Testis (tissue), 3 donors: ENCODE results near the gene GGPS1. TPM values are rescaled to one million over a fixed set of nuclear protein-coding genes. Genes with fewer than 3 reads are reported as not detected.

Experiments used
- DNase-seq: peaks from one replicate; pipeline ENCODE4 v3.0.0-alpha.2; 2019
- H3K27ac ChIP-seq, 2 donors: fragments of 200-600 bp; sonication (generic); one replicate each; pipeline ENCODE4 v1.5.1; 2019
- H3K27me3 ChIP-seq: fragments of 200-600 bp; sonication (generic); one replicate; pipeline ENCODE4 v1.5.1; 2019
- H3K36me3 ChIP-seq: fragments of 200-600 bp; sonication (generic); one replicate; pipeline ENCODE4 v1.5.1; 2017; ENCODE audit warnings: low read depth; ENCODE audit errors: missing control alignments
- H3K4me1 ChIP-seq: fragments of 200-600 bp; sonication (generic); one replicate; pipeline ENCODE4 v1.5.1; 2019
- H3K4me3 ChIP-seq, 2 donors: fragments of 200-600 bp; sonication (generic); one replicate each; pipeline ENCODE4 v1.5.1; 2017 to 2019
- H3K9me3 ChIP-seq: fragments of 200-600 bp; sonication (generic); one replicate; pipeline ENCODE4 v1.5.1; 2017
- POLR2A ChIP-seq: fragments of 450-650 bp; IDR thresholded peaks from one replicate; pipeline ENCODE4 v1.6.1; 2017; ENCODE audit warnings: antibody characterized with exemption, mild to moderate bottlenecking, moderate library complexity
- WGBS, 2 donors: methylation state at CpG; one replicate each; pipeline ENCODE4 v1.1.5; 2018; 5-methylcytosine and 5-hydroxymethylcytosine counted together
- intact Hi-C: fragments of 100-400 bp; cut with DNase I; formaldehyde crosslinking; loops from one replicate; pipeline ENCODE4 v1.15.1; 2023; ENCODE audit warnings: low total_unique reads
- polyA plus RNA-seq: library from polyadenylated mRNA; stranded (reverse); fragments of 350-450 nt; fragmentation: Illumina TruSeq; extraction: RNeasy Lipid Tissue Mini Kit (QIAGEN cat#74804); gene quantifications from one replicate; pipeline ENCODE4 v1.2.3, GENCODE V29; 2014; ENCODE audit warnings: low read depth, low replicate concordance; ENCODE audit not compliant: insufficient read depth
- total RNA-seq, 2 donors: library from RNA; depleted of rRNA; stranded (reverse); fragments of >200 nt; gene quantifications; one replicate each; pipeline ENCODE4 v1.2.3, GENCODE V29; 2016
- TF ChIP-seq, protein P1 (sequence below), 3 experiments: fragments of 450-650 bp in 2 of 3; fragments of 200-600 bp in 1 of 3; sonication (generic) in 1 of 3; IDR thresholded peaks; one replicate each; pipeline ENCODE4 v1.5.1; 2016 to 2019; ENCODE audit warnings: antibody characterized with exemption in 3 of 3, mild to moderate bottlenecking in 2 of 3, moderate library complexity in 1 of 3

Gene GGPS1
- total and polyA plus RNA-seq, 3 donors from 2014 or later = 29.4 to 73.0 (median 37.4) TPM

DNA sequence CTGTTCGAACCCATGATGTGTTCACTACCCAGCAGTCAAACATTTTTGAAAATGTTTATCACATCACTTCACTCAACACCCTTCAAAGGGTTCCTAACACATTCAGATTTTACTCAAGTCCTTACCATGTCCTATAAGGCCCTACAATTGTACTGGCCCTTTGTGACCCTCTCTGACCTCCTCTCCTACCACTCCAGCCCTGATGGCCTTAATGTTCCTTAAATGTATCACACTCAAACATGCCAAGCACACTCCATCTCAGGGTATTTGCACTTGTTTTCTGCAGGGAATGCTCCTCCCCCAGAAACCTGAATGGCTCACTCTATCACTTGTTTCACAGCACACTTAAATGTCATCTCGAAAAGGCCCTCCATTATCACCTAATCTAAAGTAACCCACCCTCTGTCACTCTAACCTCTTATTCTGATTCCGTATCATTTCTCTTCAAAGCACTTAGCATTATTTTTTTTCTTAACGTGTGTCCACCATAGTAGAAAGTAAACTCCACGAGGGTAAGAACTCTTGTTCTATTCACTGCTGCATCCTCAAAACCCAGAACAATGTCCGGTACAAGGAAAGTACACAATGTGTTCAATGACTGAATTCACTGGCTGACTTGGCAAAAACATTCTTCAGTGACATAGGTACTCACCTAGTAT is 7.7 kb upstream of the GGPS1 start:
- intact Hi-C loops = loop anchor here (10.0 kb wide), 1 partner anchor 216 kb away; no protein-coding TSS in a partner anchor
- Histone ChIP-seq H3K27ac (no peak overlapping the region), H3K27me3 (no peaks in the 10 kb centered on the region), H3K4me1 (peaks cover 6% of the 10 kb centered on the region), H3K4me3 (no peak overlapping the region), H3K9me3 (no peaks in the 10 kb centered on the region), H3K36me3 (no peaks in the 10 kb centered on the region)
- TF ChIP-seq POLR2A = no peak
- TF ChIP-seq, protein P1, sequence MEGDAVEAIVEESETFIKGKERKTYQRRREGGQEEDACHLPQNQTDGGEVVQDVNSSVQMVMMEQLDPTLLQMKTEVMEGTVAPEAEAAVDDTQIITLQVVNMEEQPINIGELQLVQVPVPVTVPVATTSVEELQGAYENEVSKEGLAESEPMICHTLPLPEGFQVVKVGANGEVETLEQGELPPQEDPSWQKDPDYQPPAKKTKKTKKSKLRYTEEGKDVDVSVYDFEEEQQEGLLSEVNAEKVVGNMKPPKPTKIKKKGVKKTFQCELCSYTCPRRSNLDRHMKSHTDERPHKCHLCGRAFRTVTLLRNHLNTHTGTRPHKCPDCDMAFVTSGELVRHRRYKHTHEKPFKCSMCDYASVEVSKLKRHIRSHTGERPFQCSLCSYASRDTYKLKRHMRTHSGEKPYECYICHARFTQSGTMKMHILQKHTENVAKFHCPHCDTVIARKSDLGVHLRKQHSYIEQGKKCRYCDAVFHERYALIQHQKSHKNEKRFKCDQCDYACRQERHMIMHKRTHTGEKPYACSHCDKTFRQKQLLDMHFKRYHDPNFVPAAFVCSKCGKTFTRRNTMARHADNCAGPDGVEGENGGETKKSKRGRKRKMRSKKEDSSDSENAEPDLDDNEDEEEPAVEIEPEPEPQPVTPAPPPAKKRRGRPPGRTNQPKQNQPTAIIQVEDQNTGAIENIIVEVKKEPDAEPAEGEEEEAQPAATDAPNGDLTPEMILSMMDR (IDR thresholded peaks at IDR 0.05) = no peak
- no peak for DNase-seq
- whole genome bisulfite sequencing, 2 donors = 79% methylated on average over 6 of the region's 6 CpGs

DNA sequence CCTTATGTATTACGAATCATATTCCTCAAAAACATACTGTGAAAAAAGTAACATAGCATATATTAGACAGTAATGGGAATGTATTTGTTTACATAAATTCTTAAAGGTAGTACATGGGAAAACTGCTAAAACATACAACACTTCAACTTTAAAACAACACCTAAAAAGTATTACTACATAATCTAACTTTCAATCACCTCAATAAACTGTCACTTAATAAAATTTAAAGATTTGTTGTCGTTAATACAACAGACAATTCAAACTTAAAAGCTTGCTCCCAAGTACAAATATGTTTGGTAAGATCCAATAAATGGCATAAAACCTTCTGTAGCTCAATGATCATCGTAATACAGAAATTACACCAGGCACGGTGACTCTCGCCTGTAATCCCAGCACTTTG is 4.1 kb upstream of the GGPS1 start:
- peaks cover 11% of the 10 kb centered on the region for H3K4me1 ChIP-seq

DNA sequence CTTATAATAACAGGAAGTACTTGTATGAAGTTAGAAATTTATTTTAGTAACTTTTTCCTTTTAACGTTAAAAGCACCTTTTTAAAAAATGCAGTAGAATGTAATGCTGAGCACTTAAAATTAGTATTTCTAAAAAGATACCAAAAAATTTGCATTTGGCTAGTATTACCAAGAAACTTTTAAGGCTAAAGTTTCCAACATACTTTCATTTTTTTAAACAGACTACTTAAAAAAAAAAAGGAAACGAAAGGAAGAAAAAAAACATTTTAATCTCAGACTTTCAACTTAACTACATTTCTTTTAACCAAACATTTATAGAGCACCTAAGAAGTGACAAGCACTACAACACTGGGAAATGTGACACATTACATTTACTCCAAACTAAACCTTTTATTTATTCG is 3.2 kb upstream of the GGPS1 start:
- Histone ChIP-seq H3K27me3 (no peaks in the 10 kb centered on the region), H3K27ac (peak overlapping the region in 1 of 2 donors; percentile 1), H3K9me3 (no peaks in the 10 kb centered on the region), H3K4me1 (peaks cover 11% of the 10 kb centered on the region), H3K4me3 (no peak overlapping the region), H3K36me3 (no peaks in the 10 kb centered on the region)
- intact Hi-C loops = loop anchor here (10.0 kb wide), 1 partner anchor 220 kb away; no protein-coding TSS in a partner anchor
- TF ChIP-seq, protein P1 (IDR thresholded peaks at IDR 0.05) = no peak
- no peak for TF ChIP-seq POLR2A
- WGBS, 2 donors = 25 to 26% methylated on average over 3 of the region's 3 CpGs
- no peak for DNase-seq

More for the DNA sequence above, 4.1 kb upstream of the GGPS1 start:
- no peak for DNase-seq
- intact Hi-C loops = loop anchor here (10.0 kb wide), 1 partner anchor 219 kb away; no protein-coding TSS in a partner anchor
- no peak overlapping the region for H3K27ac ChIP-seq
- no peaks in the 10 kb centered on the region for H3K36me3 ChIP-seq
- TF ChIP-seq, protein P1 (IDR thresholded peaks at IDR 0.05) = no peak
- no peak for TF ChIP-seq POLR2A
- H3K27me3 ChIP-seq = no peaks in the 10 kb centered on the region
- 91 to 93% methylated on average over 5 of the region's 5 CpGs for WGBS, 2 donors
- H3K9me3 ChIP-seq = no peaks in the 10 kb centered on the region
- H3K4me3 ChIP-seq = no peak overlapping the region

- Histone ChIP-seq H3K4me3 (peak overlapping the region in 1 of 2 donors; percentile 96), H3K4me1 (peaks cover 15% of the 10 kb centered on the region), H3K27me3 (no peaks in the 10 kb centered on the region), H3K27ac (peak overlapping the region; percentile 1 to 99), H3K36me3 (no peaks in the 10 kb centered on the region), H3K9me3 (no peaks in the 10 kb centered on the region)
- TF ChIP-seq, protein P1 (IDR thresholded peaks at IDR 0.05) = no peak
- no peak for TF ChIP-seq POLR2A
- WGBS, 2 donors = 15 to 29% methylated on average over 2 of the region's 2 CpGs
- no peak for DNase-seq
- intact Hi-C loops = loop anchor here (10.0 kb wide), 1 partner anchor 221 kb away; no protein-coding TSS in a partner anchor
Measured at GRCh38 chr1:235325854-235326253, 2.5 kb upstream of the GGPS1 start.
